GM23338 (cell line): ENCODE results near the gene RAX2. TPM values are rescaled to one million over a fixed set of nuclear protein-coding genes. Genes with fewer than 3 reads are reported as not detected.

Experiments
- ATAC-seq: fragments of 200-7000 bp; cut with Tn5 transposase; 3 replicates; pipeline ENCODE4 v1.9.1; 2020
- DNase-seq: peaks from one replicate; pipeline ENCODE4 v3.0.0-alpha.2; 2015; ENCODE audit warnings: low spot score
- H2AFZ ChIP-seq: fragments of 200-600 bp; sonication (generic); 2 replicates; pipeline ENCODE4 v1.8.0; 2016; ENCODE audit warnings: antibody characterized with exemption, mild to moderate bottlenecking, moderate library complexity
- H3F3A ChIP-seq: fragments of 200-600 bp; sonication (generic); replicated peaks from 2 replicates; pipeline ENCODE4 v1.8.0; 2017; ENCODE audit warnings: antibody characterized with exemption, mixed run types, low read depth
- H3K27ac ChIP-seq: fragments of 200-600 bp; sonication (generic); 2 replicates; pipeline ENCODE4 v1.6.1; 2016; ENCODE audit warnings: low read depth
- H3K27me3 ChIP-seq: fragments of 200-600 bp; sonication (generic); 2 replicates; pipeline ENCODE4 v1.8.0; 2016; ENCODE audit warnings: mild to moderate bottlenecking, mixed run types, moderate library complexity; ENCODE audit not compliant: insufficient read depth
- H3K36me3 ChIP-seq: fragments of 200-600 bp; sonication (generic); 2 replicates; pipeline ENCODE4 v1.8.0; 2016; ENCODE audit warnings: mild to moderate bottlenecking; ENCODE audit not compliant: insufficient read depth
- H3K4me1 ChIP-seq: fragments of 200-600 bp; sonication (generic); 2 replicates; pipeline ENCODE4 v1.8.0; 2016; ENCODE audit warnings: mild to moderate bottlenecking, moderate library complexity; ENCODE audit not compliant: insufficient read depth
- H3K4me2 ChIP-seq: fragments of 200-600 bp; sonication (generic); 2 replicates; pipeline ENCODE4 v1.7.1; 2017; ENCODE audit warnings: mixed run types
- H3K4me3 ChIP-seq: fragments of 200-600 bp; sonication (generic); 2 replicates; pipeline ENCODE4 v1.6.1; 2016; ENCODE audit warnings: mixed run types
- H3K79me2 ChIP-seq: fragments of 200-600 bp; sonication (generic); replicated peaks from 2 replicates; pipeline ENCODE4 v1.8.0; 2017; ENCODE audit warnings: mild to moderate bottlenecking; ENCODE audit not compliant: insufficient read depth
- H3K9me2 ChIP-seq: fragments of 200-600 bp; sonication (generic); 2 replicates; pipeline ENCODE4 v1.8.0; 2017; ENCODE audit not compliant: insufficient read depth
- H4K20me1 ChIP-seq: fragments of 200-600 bp; sonication (generic); replicated peaks from 2 replicates; pipeline ENCODE4 v1.8.0; 2017; ENCODE audit warnings: mild to moderate bottlenecking; ENCODE audit not compliant: insufficient read depth
- H3K27ac Mint-ChIP-seq: 2 replicates; pipeline ENCODE4 v1.8.0; 2020; ENCODE audit warnings: inconsistent platforms, mild to moderate bottlenecking, moderate library complexity, mixed read lengths
- H3K27me3 Mint-ChIP-seq: 3 replicates; pipeline ENCODE4 v1.8.0; 2022; ENCODE audit warnings: low read depth, mild to moderate bottlenecking, moderate library complexity, mixed read lengths, inconsistent platforms; ENCODE audit not compliant: insufficient read depth, poor library complexity
- H3K36me3 Mint-ChIP-seq: 3 replicates; pipeline ENCODE4 v1.8.0; 2021; ENCODE audit warnings: low read depth, mild to moderate bottlenecking, inconsistent platforms, moderate library complexity, mixed read lengths
- H3K4me1 Mint-ChIP-seq: 3 replicates; pipeline ENCODE4 v1.8.0; 2020; ENCODE audit warnings: mild to moderate bottlenecking, inconsistent platforms, mixed read lengths
- H3K4me3 Mint-ChIP-seq: 3 replicates; pipeline ENCODE4 v1.8.0; 2021; ENCODE audit warnings: moderate library complexity, mild to moderate bottlenecking, inconsistent platforms, mixed read lengths
- H3K9me3 Mint-ChIP-seq: 3 replicates; pipeline ENCODE4 v1.8.0; 2020; ENCODE audit warnings: moderate library complexity, mild to moderate bottlenecking, inconsistent platforms, mixed read lengths
- CREB1 ChIP-seq: fragments of 250-450 bp; sonication (Bioruptor Pico); IDR thresholded peaks from 2 replicates; pipeline ENCODE4 v1.5.0; 2020; ENCODE audit warnings: low read depth, mild to moderate bottlenecking, moderate library complexity
- EZH2 ChIP-seq: fragments of 200-600 bp; sonication (generic); IDR thresholded peaks from one replicate; pipeline ENCODE4 v1.8.0; 2017; ENCODE audit warnings: antibody characterized with exemption, mild to moderate bottlenecking, low read depth; ENCODE audit not compliant: unreplicated experiment
- EZH2phosphoT487 ChIP-seq: fragments of 200-600 bp; sonication (generic); IDR thresholded peaks from one replicate; pipeline ENCODE4 v1.8.1; 2018; ENCODE audit warnings: antibody characterized with exemption; ENCODE audit not compliant: unreplicated experiment
- JUNB ChIP-seq: IDR thresholded peaks from one replicate; pipeline ENCODE4 v1.6.1; 2016; ENCODE audit warnings: antibody characterized with exemption; ENCODE audit not compliant: unreplicated experiment
- POLR2AphosphoS5 ChIP-seq: IDR thresholded peaks from 2 replicates; pipeline ENCODE4 v1.6.1; 2016; ENCODE audit warnings: antibody characterized with exemption, low read depth
- STAT1 ChIP-seq: IDR thresholded peaks from one replicate; pipeline ENCODE4 v1.6.1; 2016; ENCODE audit warnings: antibody characterized with exemption; ENCODE audit not compliant: unreplicated experiment
- ZNF114 ChIP-seq: fragments of 250-450 bp; sonication (Bioruptor Pico); IDR thresholded peaks from 2 replicates; pipeline ENCODE4 v1.5.0; 2020; ENCODE audit warnings: mild to moderate bottlenecking, moderate library complexity
- ZNF331 ChIP-seq: fragments of 250-450 bp; sonication (Bioruptor Pico); IDR thresholded peaks from 2 replicates; pipeline ENCODE4 v1.5.0; 2020; ENCODE audit warnings: low read depth, mild to moderate bottlenecking, moderate library complexity
- polyA plus RNA-seq: library from polyadenylated mRNA; unstranded; fragments of >200 nt; fragmentation: Nextera tagmentation; extraction: Ambion mirVana; gene quantifications from 2 replicates; pipeline ENCODE4 v1.2.1, GENCODE V29; 2016
- total RNA-seq: library from RNA; depleted of rRNA; stranded (reverse); fragments of >200 nt; shearing (Covaris generic); gene quantifications from 2 replicates; pipeline ENCODE4 v1.2.3, GENCODE V29; 2014
- TF ChIP-seq, protein P1 (sequence below), 2 experiments: fragments of 200-600 bp in 1 of 2; sonication (generic) in 1 of 2; conservative IDR thresholded peaks; 2 replicates each; pipeline versions ENCODE4 v1.5.1 to v1.6.1; 2016 to 2017; ENCODE audit warnings: antibody characterized with exemption in 2 of 2, low read depth in 2 of 2, mild to moderate bottlenecking in 2 of 2, moderate library complexity in 1 of 2
- TF ChIP-seq, protein P2 (sequence below): fragments of 250-450 bp; sonication (Bioruptor Pico); IDR thresholded peaks from 2 replicates; pipeline ENCODE4 v1.5.0; 2020; ENCODE audit warnings: mild to moderate bottlenecking, moderate library complexity

Gene RAX2
- total and polyA plus RNA-seq, 2 experiments from 2014 or later: 0.13 TPM; not detected in 1

DNA sequence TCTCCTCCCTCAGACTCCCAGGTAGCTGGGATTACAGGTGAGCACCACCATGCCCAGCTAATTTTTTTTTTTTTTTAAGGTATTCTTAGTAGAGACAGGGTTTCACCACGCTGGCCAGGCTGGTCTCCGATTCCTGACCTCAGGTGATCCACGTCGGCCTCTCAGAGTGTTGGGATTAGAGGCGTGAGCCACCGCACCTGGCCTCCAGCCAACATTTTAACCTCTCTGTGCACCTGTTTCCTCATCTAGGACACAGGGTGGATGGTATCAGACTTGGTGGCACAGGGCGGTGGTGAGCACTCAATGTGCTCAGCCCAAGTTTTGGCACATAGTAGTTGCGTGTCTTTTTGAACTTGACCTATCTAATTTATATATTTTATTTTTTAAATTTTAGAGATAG is 23.1 kb downstream of the RAX2 start:
- H3K27me3 Mint-ChIP-seq: peaks cover 4% of the 10 kb centered on the region
- no peaks in the 10 kb centered on the region for H3K9me2 ChIP-seq
- no peaks in the 10 kb centered on the region for H3K27me3 ChIP-seq
- H3K4me2 ChIP-seq: no peak overlapping the region
- H3K79me2 ChIP-seq: no peaks in the 10 kb centered on the region
- no peaks in the 10 kb centered on the region for H3K9me3 Mint-ChIP-seq
- H3K4me3 ChIP-seq: no peak overlapping the region
- no peak for DNase-seq
- no peaks in the 10 kb centered on the region for H3K36me3 ChIP-seq
- H3K4me1 Mint-ChIP-seq: no peaks in the 10 kb centered on the region
- peaks cover 11% of the 10 kb centered on the region; the same call in 2 of the 3 replicates for H3K36me3 Mint-ChIP-seq
- ATAC-seq: no peak
- H3K27ac ChIP-seq: no peak overlapping the region
- no peaks in the 10 kb centered on the region for H3F3A ChIP-seq
- H2AFZ ChIP-seq: no peak overlapping the region
- H3K27ac Mint-ChIP-seq: no peak overlapping the region
- TF ChIP-seq CREB1 (no peak), ZNF114 (CRISPR knock-in tag) (no peak), EZH2 (no peak), EZH2phosphoT487 (no peak), POLR2AphosphoS5 (no peak), ZNF331 (CRISPR knock-in tag) (no peak), STAT1 (no peak), JUNB (no peak)
- TF ChIP-seq, protein P1, sequence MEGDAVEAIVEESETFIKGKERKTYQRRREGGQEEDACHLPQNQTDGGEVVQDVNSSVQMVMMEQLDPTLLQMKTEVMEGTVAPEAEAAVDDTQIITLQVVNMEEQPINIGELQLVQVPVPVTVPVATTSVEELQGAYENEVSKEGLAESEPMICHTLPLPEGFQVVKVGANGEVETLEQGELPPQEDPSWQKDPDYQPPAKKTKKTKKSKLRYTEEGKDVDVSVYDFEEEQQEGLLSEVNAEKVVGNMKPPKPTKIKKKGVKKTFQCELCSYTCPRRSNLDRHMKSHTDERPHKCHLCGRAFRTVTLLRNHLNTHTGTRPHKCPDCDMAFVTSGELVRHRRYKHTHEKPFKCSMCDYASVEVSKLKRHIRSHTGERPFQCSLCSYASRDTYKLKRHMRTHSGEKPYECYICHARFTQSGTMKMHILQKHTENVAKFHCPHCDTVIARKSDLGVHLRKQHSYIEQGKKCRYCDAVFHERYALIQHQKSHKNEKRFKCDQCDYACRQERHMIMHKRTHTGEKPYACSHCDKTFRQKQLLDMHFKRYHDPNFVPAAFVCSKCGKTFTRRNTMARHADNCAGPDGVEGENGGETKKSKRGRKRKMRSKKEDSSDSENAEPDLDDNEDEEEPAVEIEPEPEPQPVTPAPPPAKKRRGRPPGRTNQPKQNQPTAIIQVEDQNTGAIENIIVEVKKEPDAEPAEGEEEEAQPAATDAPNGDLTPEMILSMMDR (conservative IDR thresholded peaks at IDR 0.05; ENCODE audit: low read depth in 2 of 2): no peak
- TF ChIP-seq, protein P2, sequence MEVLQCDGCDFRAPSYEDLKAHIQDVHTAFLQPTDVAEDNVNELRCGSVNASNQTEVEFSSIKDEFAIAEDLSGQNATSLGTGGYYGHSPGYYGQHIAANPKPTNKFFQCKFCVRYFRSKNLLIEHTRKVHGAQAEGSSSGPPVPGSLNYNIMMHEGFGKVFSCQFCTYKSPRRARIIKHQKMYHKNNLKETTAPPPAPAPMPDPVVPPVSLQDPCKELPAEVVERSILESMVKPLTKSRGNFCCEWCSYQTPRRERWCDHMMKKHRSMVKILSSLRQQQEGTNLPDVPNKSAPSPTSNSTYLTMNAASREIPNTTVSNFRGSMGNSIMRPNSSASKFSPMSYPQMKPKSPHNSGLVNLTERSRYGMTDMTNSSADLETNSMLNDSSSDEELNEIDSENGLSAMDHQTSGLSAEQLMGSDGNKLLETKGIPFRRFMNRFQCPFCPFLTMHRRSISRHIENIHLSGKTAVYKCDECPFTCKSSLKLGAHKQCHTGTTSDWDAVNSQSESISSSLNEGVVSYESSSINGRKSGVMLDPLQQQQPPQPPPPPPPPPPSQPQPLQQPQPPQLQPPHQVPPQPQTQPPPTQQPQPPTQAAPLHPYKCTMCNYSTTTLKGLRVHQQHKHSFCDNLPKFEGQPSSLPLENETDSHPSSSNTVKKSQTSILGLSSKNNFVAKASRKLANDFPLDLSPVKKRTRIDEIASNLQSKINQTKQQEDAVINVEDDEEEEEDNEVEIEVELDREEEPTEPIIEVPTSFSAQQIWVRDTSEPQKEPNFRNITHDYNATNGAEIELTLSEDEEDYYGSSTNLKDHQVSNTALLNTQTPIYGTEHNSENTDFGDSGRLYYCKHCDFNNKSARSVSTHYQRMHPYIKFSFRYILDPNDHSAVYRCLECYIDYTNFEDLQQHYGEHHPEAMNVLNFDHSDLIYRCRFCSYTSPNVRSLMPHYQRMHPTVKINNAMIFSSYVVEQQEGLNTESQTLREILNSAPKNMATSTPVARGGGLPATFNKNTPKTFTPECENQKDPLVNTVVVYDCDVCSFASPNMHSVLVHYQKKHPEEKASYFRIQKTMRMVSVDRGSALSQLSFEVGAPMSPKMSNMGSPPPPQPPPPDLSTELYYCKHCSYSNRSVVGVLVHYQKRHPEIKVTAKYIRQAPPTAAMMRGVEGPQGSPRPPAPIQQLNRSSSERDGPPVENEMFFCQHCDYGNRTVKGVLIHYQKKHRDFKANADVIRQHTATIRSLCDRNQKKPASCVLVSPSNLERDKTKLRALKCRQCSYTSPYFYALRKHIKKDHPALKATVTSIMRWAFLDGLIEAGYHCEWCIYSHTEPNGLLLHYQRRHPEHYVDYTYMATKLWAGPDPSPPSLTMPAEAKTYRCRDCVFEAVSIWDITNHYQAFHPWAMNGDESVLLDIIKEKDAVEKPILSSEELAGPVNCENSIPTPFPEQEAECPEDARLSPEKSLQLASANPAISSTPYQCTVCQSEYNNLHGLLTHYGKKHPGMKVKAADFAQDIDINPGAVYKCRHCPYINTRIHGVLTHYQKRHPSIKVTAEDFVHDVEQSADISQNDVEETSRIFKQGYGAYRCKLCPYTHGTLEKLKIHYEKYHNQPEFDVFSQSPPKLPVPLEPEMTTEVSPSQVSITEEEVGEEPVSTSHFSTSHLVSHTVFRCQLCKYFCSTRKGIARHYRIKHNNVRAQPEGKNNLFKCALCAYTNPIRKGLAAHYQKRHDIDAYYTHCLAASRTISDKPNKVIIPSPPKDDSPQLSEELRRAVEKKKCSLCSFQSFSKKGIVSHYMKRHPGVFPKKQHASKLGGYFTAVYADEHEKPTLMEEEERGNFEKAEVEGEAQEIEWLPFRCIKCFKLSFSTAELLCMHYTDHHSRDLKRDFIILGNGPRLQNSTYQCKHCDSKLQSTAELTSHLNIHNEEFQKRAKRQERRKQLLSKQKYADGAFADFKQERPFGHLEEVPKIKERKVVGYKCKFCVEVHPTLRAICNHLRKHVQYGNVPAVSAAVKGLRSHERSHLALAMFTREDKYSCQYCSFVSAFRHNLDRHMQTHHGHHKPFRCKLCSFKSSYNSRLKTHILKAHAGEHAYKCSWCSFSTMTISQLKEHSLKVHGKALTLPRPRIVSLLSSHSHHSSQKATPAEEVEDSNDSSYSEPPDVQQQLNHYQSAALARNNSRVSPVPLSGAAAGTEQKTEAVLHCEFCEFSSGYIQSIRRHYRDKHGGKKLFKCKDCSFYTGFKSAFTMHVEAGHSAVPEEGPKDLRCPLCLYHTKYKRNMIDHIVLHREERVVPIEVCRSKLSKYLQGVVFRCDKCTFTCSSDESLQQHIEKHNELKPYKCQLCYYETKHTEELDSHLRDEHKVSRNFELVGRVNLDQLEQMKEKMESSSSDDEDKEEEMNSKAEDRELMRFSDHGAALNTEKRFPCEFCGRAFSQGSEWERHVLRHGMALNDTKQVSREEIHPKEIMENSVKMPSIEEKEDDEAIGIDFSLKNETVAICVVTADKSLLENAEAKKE (CRISPR knock-in tag): no peak
- H3K4me1 ChIP-seq: no peaks in the 10 kb centered on the region
- H3K4me3 Mint-ChIP-seq: no peak overlapping the region
- no peaks in the 10 kb centered on the region for H4K20me1 ChIP-seq
